T-helper 1 cell treated with Interleukin-12 subunit alpha and Interleukin-12 subunit beta and Interleukin-4 antibody, amounts not matched to agents 30 ng/mL and 1 ng/mL, for 36 hours (primary cell): Measurements from ENCODE around the gene ABCA13. TPM values are rescaled to one million over a fixed set of nuclear protein-coding genes. Genes with fewer than 3 reads are reported as not detected.

Experiments used
- intact Hi-C: fragments of 100-400 bp; cut with micrococcal nuclease; formaldehyde crosslinking; loops from one replicate; pipeline ENCODE4 v1.15.1; 2024
- total RNA-seq: library from RNA; stranded (reverse); gene quantifications from 2 replicates; pipeline ENCODE4 v1.2.3, GENCODE V29; 2022

ABCA13 gene
- total RNA-seq, 1 donor from 2014 or later: 0.05 TPM

GRCh38 chr7:48505466-48505865 is 334.2 kb downstream of the ABCA13 start:
- intact Hi-C loops: no loop called here

GRCh38 chr7:48506569-48506968 is 335.3 kb downstream of the ABCA13 start:
- intact Hi-C loops: no loop called here

DNA sequence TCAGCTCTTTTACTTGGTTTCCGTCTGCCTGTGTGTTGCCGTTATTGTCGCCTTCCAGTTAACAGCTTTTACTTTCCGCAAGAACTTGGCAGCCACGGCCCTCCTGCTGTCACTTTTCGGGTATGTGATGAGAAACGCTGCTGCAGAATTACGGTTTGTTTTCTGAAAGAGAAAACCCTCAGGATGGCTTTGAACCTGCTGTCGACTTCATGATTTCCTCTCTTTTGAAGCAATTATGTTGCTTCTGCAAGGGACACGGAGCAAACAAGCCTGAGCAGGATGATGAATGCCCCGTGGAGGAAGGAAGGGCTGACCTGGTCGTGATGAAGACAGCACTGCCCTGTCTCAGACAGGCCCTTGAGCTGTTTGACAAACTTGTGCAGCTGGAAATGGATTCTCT is 339.8 kb downstream of the ABCA13 start:
- intact Hi-C loops: no loop called here

DNA sequence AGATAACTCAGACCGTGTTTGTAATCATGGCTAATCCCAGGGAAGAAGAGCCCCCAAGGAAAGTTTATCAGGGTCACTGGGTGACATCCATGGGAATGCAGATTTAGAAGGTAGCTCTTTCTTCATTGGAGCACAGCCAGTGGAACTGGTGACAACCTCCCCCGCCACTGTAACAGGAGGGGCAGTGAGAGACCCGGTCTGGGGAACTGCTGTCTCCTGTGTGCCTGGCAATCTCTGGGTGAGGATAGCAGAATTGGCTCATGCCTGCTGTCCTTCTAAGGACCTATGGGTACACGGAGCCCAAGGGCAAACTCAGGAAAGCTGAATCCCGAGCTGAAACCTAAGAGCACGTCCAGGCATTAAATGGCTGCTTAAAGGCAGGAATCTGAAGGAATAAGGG is 341.6 kb downstream of the ABCA13 start:
- intact Hi-C loops: no loop called here

DNA sequence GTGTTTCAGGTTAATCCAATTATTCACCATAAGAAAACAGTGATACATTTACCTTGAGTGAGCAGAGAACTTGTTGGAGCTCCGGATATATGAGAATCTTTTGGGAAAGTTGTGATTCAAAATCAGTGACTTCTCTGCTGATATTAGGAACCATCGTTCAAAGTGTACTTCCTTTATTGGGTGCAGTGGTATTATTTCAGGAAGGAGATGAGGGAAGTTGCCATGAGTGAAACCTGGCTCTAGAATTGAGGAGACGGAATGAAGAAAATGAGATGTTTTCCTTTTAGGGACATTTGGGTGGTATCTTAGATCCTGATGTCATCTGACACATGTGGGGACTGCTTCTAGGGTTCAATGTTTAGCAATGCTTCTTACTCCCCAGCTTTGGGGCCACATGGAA is 343.9 kb downstream of the ABCA13 start:
- intact Hi-C loops: no loop called here

DNA sequence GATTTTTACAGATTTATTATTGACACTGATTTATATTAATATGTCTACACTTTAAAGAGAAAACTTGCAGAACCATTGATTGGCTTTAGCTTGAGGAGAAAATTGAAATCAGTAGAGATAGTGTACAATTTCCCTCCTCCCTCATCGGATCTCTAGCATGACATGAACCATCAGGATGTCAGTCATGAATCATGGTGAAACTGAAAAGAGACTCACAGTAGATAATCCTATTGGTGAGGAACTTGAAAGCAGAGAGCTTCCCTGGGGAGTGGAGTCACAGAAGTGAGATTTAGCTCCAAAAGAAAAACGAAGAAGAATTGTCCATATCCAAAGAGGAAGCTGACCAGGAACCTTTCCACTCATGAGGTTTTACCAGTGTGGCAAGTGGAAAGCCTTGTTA is 346.8 kb downstream of the ABCA13 start:
- intact Hi-C loops: no loop called here

DNA sequence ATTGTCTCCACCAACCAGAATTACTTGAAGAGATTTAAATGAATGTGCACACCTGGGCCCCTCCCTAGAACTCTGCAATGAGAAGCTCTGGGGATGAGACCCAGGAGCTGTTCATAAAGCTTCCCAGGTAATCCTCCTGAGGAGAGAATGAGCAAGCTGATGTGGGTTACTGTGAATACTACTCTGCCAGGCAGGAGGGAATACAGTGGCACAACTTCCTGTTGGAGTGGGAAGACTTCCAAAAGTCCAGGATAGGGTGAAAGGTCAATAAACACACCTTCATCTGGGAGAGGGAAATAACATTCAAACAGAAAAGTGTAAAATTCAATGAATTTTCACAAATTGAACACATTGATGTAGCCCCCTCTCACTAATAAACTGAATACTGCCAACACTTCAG is 351.4 kb downstream of the ABCA13 start:
- intact Hi-C loops: no loop called here

GRCh38 chr7:48525736-48526732 is 354.8 kb downstream of the ABCA13 start:
- intact Hi-C loops: no loop called here

GRCh38 chr7:48528646-48529045 is 357.4 kb downstream of the ABCA13 start:
- intact Hi-C loops: no loop called here

GRCh38 chr7:48537561-48537960 is 366.3 kb downstream of the ABCA13 start:
- intact Hi-C loops: no loop called here

DNA sequence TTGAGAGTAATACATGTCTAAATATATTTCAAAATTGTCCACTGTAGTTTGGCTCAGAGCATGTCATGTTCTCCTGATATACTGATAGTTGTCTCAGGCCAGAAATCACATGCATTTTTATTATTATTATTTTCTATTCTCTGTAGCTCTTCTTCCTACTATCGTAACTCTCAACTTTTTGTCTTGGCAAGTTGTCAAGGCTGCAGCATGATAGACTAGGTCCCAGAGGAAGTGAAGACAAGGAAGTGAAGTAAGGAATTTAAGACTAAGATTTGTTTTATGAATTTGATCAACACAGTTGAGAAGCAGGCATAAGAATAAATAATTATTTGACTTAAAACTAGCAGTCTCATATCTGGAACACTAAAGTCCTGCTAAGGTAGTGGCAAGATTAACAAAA is 369.5 kb downstream of the ABCA13 start:
- intact Hi-C loops: no loop called here

DNA sequence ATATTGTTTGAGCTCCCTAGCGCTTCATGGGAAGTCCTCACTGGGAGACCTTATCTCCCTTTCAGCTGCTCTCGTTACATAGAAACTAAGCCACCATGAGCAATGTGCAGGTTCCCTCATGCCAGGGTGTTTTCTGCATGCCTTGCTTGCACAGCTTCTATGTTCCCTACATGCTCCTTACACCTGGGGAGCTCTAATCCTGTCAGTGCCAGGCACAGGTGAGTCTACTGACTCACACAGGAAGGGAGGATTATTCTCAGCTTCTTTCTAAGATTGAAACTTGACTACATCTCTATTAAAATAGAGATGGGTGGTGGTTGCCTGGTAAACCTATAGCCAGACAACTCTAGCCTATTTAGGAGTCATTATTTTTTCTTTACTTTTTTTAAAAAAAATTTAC is 377.4 kb downstream of the ABCA13 start:
- intact Hi-C loops: no loop called here

- intact Hi-C loops: no loop called here
These were observed 380.4 kb downstream of the ABCA13 start for GRCh38 chr7:48551652-48552051.

DNA sequence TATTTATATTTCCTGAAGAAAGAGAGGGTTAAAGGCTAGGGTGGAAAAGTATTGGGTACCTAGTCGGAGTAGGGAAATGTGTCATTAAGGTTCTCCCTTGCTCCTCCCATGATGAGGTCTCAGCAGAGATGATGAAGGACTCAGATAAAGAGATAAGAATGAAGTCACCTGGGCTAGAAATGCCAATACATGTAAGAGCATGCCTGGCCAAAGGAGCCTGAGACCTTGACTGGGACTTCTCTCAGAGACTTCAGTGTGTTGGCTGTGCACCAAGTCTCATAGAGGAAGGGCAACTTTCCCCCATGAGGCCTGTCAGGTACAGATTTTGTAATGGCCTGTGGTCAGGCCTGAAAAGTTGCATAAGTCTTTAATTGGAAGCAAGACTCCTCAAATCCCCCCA is 392.1 kb downstream of the ABCA13 start:
- intact Hi-C loops: no loop called here

DNA sequence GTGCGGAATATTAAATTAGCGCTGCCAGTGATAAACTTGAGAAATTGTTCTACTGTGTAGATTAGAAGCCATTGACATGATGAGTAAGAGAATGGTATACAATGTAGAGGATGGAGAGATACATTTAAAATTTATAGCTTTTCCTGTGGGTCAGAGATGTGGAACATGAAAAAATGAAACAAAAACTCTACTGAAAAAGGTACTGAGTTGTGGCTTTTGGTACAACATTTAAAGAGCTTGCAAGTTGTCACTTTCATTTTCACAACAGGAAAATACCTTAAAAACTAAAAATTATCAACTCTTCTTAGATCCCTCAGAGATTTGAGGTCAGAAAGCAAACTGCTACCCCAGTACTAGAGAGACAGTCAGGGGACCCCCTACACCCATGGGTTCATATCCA is 404.3 kb downstream of the ABCA13 start:
- intact Hi-C loops: no loop called here

GRCh38 chr7:48587475-48587874 is 416.2 kb downstream of the ABCA13 start:
- intact Hi-C loops: no loop called here

DNA sequence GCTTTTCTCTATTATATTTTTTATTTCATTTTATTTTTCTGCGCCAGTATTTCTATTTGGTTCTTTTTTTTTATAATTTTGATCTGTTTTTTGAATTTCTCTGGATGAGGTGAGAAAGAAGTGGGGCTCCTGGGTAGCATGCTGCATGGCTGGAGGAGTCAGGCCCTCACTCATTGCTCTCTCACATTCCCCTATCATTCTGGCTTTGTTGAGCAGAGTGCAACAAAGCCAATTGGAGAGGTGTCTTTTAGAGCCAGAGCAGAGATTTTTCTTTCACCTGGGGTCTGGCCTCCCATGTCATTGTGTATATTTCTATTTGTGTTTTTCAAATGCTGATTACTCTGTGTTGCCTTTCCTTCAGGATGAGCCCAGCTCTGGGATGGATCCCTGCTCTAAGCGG is 423.1 kb downstream of the ABCA13 start:
- intact Hi-C loops: no loop called here

DNA sequence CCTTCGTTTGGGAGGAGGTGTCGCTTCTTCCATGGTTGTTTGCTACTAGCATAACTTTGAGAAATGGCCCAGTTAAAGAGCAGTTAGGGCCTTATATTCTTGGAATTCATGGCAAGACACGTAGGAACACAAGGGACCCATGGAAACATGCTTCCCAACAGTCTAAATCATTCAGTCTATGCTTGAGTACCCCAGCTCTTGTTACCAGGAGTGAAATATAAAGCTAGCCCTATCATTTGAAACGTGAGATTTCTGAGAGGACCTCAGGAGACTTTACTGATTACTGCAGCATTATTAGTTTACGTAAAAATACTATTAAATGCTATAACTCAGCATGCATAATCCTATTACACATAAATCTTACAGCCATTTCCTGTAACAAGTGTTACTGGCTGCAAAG is 424.5 kb downstream of the ABCA13 start:
- intact Hi-C loops: no loop called here

DNA sequence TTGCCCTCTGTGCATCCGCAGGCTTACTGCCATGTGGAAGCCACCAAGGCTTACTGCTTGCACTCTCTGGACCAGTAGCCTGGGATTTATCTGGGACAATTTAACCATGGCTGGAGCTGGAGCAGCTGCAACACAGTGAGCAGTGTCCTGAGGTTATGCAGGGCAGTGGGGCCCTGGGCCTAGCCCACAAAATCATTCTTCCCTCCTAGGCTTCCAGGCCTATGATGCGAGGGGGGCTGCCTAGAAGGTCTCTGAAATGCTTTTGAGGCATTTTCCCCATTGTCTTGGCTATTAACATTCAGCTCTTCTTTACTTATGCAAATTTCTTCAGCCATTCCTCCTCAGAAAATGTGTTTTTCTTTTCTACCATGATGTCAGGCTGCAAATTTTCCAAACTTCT is 439.4 kb downstream of the ABCA13 start:
- intact Hi-C loops: no loop called here

GRCh38 chr7:48611993-48612392 is 440.7 kb downstream of the ABCA13 start:
- intact Hi-C loops: no loop called here

DNA sequence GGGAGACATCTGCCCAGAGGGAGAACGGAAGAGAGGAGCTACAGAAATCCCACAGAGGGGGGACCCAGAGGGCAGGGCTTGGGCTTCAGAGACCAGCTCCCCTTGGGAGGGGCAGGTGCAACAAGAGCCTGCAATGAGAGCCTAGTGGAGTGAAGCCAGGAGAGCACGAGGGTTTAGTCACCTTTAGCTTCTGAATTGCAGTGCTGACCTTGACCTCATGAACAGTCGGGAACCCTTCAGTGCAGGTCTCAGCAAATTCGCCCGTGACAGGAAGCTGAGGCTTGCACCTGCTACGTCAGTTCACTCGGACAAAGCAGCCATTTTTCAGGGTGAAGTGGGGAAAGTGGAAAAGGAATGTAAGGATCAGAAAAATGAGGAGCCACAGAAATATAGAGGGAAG is 446.2 kb downstream of the ABCA13 start:
- intact Hi-C loops: no loop called here

GRCh38 chr7:48617993-48618392 is 446.7 kb downstream of the ABCA13 start:
- intact Hi-C loops: no loop called here

GRCh38 chr7:48621076-48621475 is 449.8 kb downstream of the ABCA13 start:
- intact Hi-C loops: no loop called here
